K562 (cell line): ENCODE data around the gene RASAL1. TPM values are rescaled to one million over a fixed set of nuclear protein-coding genes. Genes with fewer than 3 reads are reported as not detected.

Source experiments
- ARID2 ChIP-seq: fragments of 450-650 bp; IDR thresholded peaks from 2 replicates; pipeline ENCODE4 v1.6.1; 2017; ENCODE audit warnings: antibody characterized with exemption, mild to moderate bottlenecking
- ELF1 ChIP-seq: fragments of 200-800 bp; sonication (Bioruptor generic); IDR thresholded peaks from 2 replicates; pipeline ENCODE4 v1.6.1; 2016; ENCODE audit warnings: missing genetic modification characterization, missing compliant biosample characterization
- NR2C2 ChIP-seq, 2 experiments: fragments of 200-800 bp in 1 of 2; sonication (Bioruptor generic) in 1 of 2; sonication (generic) in 1 of 2; formaldehyde crosslinking in 1 of 2; IDR thresholded peaks; 2 replicates each; pipeline versions ENCODE4 v1.6.1 to v1.8.0; 2016 to 2022; ENCODE audit warnings: mild to moderate bottlenecking in 1 of 2, missing compliant biosample characterization in 1 of 2, missing genetic modification characterization in 1 of 2, missing genetic modification reagents in 1 of 2
- NRF1 ChIP-seq, 2 experiments: fragments of 450-650 bp; IDR thresholded peaks in 1 of 2; conservative IDR thresholded peaks in 1 of 2; 2 replicates each; pipeline ENCODE4 v1.6.1; 2014; ENCODE audit warnings: mild to moderate bottlenecking in 2 of 2
- RNF2 ChIP-seq: sonication (generic); IDR thresholded peaks from 2 replicates; pipeline ENCODE4 v1.6.1; 2016
- TEAD2 ChIP-seq: fragments of 450-650 bp; IDR thresholded peaks from 2 replicates; pipeline ENCODE4 v1.6.1; 2016; ENCODE audit warnings: missing genetic modification characterization, control low read depth, missing compliant biosample characterization
- ZNF282 ChIP-seq: sonication (generic); formaldehyde crosslinking; IDR thresholded peaks from 2 replicates; pipeline ENCODE4 v1.8.1; 2023; ENCODE audit warnings: missing genetic modification reagents
- ZNF699 ChIP-seq: fragments of 250-450 bp; sonication (Bioruptor Pico); IDR thresholded peaks from 2 replicates; pipeline ENCODE4 v1.8.0; 2021; ENCODE audit warnings: mild to moderate bottlenecking, moderate library complexity; ENCODE audit not compliant: insufficient replicate concordance
- ZNF764 ChIP-seq: fragments of 250-450 bp; sonication (Bioruptor Pico); IDR thresholded peaks from 2 replicates; pipeline ENCODE4 v1.4.0; 2020; ENCODE audit warnings: low read depth, mild to moderate bottlenecking, moderate library complexity
- polyA plus RNA-seq, 8 experiments: library from polyadenylated mRNA; depleted of rRNA in 4 of 8; stranded (reverse) in 5 of 8; unstranded in 3 of 8; fragments of >200 nt; fragmentation: Nextera tagmentation in 2 of 8; fragmentation: Illumina TruSeq in 1 of 8; extraction: Ambion mirVana in 2 of 8; extraction: Trizol in 1 of 8; gene quantifications; 2 replicates each; pipeline versions ENCODE4 v1.2.1 to v1.2.3, GENCODE V29; 2011 to 2014; ENCODE audit warnings: inconsistent platforms in 1 of 8, missing spikeins in 1 of 8
- total RNA-seq, 7 experiments: library from RNA; depleted of rRNA in 6 of 7; stranded (reverse); fragments of >200 nt in 6 of 7; fragmentation: Illumina TruSeq in 2 of 7; extraction: Trizol in 2 of 7; gene quantifications; 2 replicates each; pipeline versions ENCODE4 v1.2.1 to v1.2.3, GENCODE V29; 2011 to 2021; ENCODE audit warnings: low replicate concordance in 1 of 7
- TF ChIP-seq, protein P1 (sequence below): fragments of 450-650 bp; IDR thresholded peaks from 2 replicates; pipeline ENCODE4 v1.6.1; 2017; ENCODE audit warnings: antibody characterized with exemption, mild to moderate bottlenecking
- TF ChIP-seq, protein P2 (sequence below): sonication (generic); formaldehyde crosslinking; IDR thresholded peaks from 2 replicates; pipeline ENCODE4 v1.8.0; 2022; ENCODE audit warnings: missing genetic modification reagents, mild to moderate bottlenecking, moderate library complexity, borderline replicate concordance
- TF ChIP-seq, protein P3 (sequence below): sonication (generic); formaldehyde crosslinking; IDR thresholded peaks from 2 replicates; pipeline ENCODE4 v1.8.1; 2023; ENCODE audit warnings: mild to moderate bottlenecking, missing genetic modification reagents

Gene RASAL1
- total and polyA plus RNA-seq, 9 of the 15 experiments (the other 6 are each of a cell fraction or from before 2014, with no cell fraction given) = 0.06 to 0.16 (median 0.14) TPM; not detected in 6

DNA sequence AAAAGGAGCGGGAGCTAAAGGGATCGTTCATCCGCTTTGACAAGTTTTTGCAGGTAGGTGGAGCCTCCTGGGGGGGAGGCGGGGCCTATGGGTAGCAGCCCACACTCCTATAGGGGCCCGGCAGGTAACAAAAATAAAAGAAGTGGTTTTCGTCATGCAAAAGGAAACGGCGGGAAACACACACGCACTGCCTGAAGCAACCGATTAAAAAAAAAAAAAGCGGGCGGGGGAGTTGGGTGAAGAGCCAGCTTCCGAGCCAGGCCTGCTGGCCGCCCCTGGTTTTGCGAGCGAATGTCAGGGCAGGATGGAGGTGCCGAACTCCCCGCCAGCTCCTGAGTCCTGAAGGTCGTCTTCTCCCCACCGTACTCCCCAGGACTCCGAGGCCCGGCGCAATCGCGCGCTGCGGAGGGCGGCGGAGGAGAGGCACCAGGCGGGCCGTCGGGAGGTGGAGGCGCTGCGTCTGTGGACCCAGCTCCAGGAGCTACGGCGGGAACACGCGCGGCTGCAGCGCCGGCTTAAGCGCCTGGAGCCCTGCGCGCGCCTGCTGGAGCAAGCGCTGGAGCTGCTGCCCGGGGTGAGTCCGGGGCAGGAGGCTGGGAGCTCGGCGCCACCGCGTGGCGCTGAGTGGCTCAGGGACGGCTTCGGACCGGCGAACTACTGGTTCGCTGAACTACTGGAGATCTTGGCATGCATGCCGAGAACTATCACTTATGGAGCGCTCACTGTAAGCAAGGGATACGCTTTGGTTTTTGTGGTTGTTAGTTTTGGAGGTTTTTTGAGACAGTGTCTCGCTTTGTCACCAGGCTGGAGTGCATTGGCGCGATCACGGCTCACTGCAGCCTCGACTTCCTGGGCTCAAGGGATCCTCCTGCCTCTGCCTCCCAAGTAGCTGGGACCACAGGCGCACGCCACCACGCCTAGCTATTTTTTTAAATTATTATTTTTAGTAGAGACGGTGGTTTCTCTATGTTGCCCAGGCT lies 17.6 kb upstream of the RASAL1 start (continued):
- TF ChIP-seq, protein P1, sequence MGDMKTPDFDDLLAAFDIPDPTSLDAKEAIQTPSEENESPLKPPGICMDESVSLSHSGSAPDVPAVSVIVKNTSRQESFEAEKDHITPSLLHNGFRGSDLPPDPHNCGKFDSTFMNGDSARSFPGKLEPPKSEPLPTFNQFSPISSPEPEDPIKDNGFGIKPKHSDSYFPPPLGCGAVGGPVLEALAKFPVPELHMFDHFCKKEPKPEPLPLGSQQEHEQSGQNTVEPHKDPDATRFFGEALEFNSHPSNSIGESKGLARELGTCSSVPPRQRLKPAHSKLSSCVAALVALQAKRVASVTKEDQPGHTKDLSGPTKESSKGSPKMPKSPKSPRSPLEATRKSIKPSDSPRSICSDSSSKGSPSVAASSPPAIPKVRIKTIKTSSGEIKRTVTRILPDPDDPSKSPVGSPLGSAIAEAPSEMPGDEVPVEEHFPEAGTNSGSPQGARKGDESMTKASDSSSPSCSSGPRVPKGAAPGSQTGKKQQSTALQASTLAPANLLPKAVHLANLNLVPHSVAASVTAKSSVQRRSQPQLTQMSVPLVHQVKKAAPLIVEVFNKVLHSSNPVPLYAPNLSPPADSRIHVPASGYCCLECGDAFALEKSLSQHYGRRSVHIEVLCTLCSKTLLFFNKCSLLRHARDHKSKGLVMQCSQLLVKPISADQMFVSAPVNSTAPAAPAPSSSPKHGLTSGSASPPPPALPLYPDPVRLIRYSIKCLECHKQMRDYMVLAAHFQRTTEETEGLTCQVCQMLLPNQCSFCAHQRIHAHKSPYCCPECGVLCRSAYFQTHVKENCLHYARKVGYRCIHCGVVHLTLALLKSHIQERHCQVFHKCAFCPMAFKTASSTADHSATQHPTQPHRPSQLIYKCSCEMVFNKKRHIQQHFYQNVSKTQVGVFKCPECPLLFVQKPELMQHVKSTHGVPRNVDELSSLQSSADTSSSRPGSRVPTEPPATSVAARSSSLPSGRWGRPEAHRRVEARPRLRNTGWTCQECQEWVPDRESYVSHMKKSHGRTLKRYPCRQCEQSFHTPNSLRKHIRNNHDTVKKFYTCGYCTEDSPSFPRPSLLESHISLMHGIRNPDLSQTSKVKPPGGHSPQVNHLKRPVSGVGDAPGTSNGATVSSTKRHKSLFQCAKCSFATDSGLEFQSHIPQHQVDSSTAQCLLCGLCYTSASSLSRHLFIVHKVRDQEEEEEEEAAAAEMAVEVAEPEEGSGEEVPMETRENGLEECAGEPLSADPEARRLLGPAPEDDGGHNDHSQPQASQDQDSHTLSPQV = no peak
- TF ChIP-seq ZNF282 (no peak), NR2C2 (CRISPR knock-in tag; IDR thresholded peaks at IDR 0.05) (0 out of 2 replicates have a peak, but pooled peaks have one; percentile 37), NR2C2 (tag; IDR thresholded peaks at IDR 0.05) (no peak), NRF1 (conservative IDR thresholded peaks at IDR 0.05 in 1 of 2, IDR thresholded peaks at IDR 0.05 in 1 of 2) (peak; percentile 85 to 88), ELF1 (no peak), TEAD2 (no peak), ARID2 (peak; percentile 54; the same call in 1 of the 2 replicates), ZNF764 (CRISPR knock-in tag) (no peak), RNF2 (0 out of 2 replicates have a peak, but pooled peaks have one; percentile 24), ZNF699 (CRISPR knock-in tag) (no peak)
- TF ChIP-seq, protein P2, sequence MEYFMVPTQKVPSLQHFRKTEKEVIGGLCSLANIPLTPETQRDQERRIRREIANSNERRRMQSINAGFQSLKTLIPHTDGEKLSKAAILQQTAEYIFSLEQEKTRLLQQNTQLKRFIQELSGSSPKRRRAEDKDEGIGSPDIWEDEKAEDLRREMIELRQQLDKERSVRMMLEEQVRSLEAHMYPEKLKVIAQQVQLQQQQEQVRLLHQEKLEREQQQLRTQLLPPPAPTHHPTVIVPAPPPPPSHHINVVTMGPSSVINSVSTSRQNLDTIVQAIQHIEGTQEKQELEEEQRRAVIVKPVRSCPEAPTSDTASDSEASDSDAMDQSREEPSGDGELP (CRISPR knock-in tag) = peak; percentile 59; the same call in 1 of the 2 replicates
- TF ChIP-seq, protein P3, sequence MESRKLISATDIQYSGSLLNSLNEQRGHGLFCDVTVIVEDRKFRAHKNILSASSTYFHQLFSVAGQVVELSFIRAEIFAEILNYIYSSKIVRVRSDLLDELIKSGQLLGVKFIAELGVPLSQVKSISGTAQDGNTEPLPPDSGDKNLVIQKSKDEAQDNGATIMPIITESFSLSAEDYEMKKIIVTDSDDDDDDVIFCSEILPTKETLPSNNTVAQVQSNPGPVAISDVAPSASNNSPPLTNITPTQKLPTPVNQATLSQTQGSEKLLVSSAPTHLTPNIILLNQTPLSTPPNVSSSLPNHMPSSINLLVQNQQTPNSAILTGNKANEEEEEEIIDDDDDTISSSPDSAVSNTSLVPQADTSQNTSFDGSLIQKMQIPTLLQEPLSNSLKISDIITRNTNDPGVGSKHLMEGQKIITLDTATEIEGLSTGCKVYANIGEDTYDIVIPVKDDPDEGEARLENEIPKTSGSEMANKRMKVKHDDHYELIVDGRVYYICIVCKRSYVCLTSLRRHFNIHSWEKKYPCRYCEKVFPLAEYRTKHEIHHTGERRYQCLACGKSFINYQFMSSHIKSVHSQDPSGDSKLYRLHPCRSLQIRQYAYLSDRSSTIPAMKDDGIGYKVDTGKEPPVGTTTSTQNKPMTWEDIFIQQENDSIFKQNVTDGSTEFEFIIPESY (CRISPR knock-in tag) = peak; percentile 90
